Mononuclear cell (primary cell): ENCODE measurements around the gene SPRYD4. TPM values are rescaled to one million over a fixed set of nuclear protein-coding genes. Genes with fewer than 3 reads are reported as not detected.

ENCODE experiments used
- H3K27me3 ChIP-seq: 2 replicates; pipeline ENCODE4 v1.6.0; 2011; ENCODE audit warnings: low read length, control low read depth; ENCODE audit not compliant: insufficient read depth
- H3K4me1 ChIP-seq: 2 replicates; pipeline ENCODE4 v1.5.1; 2011; ENCODE audit warnings: mild to moderate bottlenecking, low read length, control low read depth; ENCODE audit not compliant: insufficient read depth
- H3K4me3 ChIP-seq: 2 replicates; pipeline ENCODE4 v1.5.1; 2011; ENCODE audit warnings: mild to moderate bottlenecking, low read length, moderate library complexity
- H3K9me3 ChIP-seq: 2 replicates; pipeline ENCODE4 v1.5.1; 2011; ENCODE audit warnings: low read depth, mild to moderate bottlenecking, control low read depth, low read length
- total RNA-seq: library from RNA; depleted of rRNA; stranded (reverse); fragments of >200 nt; gene quantifications from one replicate; pipeline ENCODE4 v1.2.3, GENCODE V29; 2012

The SPRYD4 gene
- total RNA-seq, 1 donor: 2.9 TPM

DNA sequence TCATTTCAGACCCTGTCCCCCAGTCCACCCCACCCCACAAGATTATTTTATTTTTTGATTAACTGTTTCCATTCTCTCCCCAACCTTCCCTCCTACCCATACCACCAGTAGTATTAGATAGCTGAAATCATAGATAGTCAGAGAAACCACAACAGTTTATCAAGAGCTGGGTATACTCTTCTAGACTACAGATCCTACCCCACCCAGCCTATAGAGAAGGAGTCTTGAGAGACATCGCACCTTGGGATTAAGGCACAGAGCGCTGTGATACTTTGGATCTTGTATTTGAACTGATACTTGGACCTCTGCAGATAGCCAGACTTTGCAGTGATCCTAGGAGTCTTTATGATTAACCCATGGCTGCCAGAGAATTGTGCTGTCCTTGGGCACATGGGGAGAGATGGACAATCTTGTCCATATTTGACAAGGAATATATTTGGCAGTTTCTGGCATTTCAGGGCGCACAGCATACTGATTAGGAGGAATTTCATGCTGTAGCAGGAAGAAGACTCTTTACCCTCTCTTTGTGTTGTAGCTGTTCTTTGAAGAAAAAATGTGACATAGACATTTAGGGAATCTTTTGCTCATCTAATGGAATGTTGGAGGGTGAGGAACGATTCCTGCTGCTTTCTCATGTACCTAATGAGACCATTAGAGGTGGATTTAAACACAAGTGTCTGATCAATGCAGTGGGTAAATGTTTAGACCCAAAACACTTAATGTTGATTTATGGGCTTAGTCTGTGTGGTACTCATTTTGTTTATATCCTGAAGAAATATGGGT lies 54.2 kb downstream of the SPRYD4 start:
- H3K4me1 ChIP-seq: peaks cover 43% of the 10 kb centered on the region
- no peaks in the 10 kb centered on the region for H3K9me3 ChIP-seq
- no peaks in the 10 kb centered on the region for H3K27me3 ChIP-seq
- peak overlapping the region; percentile 45 for H3K4me3 ChIP-seq

DNA sequence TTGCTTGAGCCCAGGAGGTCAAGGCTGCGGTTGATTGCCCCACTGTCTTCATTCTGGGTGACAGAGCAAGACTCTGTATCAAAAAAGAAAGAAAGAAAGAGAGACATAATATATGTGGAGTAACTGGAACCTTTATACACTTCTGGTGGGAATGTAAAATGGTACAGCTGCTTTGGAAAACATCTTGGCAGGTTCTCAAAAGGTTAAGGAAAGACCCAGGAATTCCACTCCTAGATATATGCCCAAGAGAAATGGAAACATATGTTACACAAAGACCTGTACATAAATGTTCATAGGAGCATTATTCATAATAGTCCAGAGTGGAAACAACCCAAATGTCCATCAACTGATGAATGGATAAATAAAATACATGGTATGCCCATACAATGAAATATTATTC lies 60.5 kb downstream of the SPRYD4 start:
- no peaks in the 10 kb centered on the region for H3K9me3 ChIP-seq
- no peaks in the 10 kb centered on the region for H3K27me3 ChIP-seq
- H3K4me1 ChIP-seq: no peaks in the 10 kb centered on the region
- no peak overlapping the region for H3K4me3 ChIP-seq

Other genes starting within 250 kb of the SPRYD4 start
- gene RNF41, start 246.7 kb upstream of the SPRYD4 start, total RNA-seq: 34.3 TPM
- gene NABP2, start 244.2 kb upstream of the SPRYD4 start, total RNA-seq: 8.9 TPM
- gene SLC39A5, start 238.5 kb upstream of the SPRYD4 start, total RNA-seq: not detected
- 8.4 TPM for gene ANKRD52, start 210.2 kb upstream of the SPRYD4 start, total RNA-seq
- 14.8 TPM for gene COQ10A, start 201.6 kb upstream of the SPRYD4 start, total RNA-seq
- gene CS, start 168.2 kb upstream of the SPRYD4 start, total RNA-seq: 148 TPM
- 22.6 TPM for gene CNPY2, start 152.6 kb upstream of the SPRYD4 start, total RNA-seq
- 39.8 TPM for gene PAN2, start 134.6 kb upstream of the SPRYD4 start, total RNA-seq
- gene IL23A, start 129.7 kb upstream of the SPRYD4 start, total RNA-seq: 23.5 TPM
- 95.2 TPM for gene STAT2, start 108.5 kb upstream of the SPRYD4 start, total RNA-seq
- not detected for gene APOF, start 105.7 kb upstream of the SPRYD4 start, total RNA-seq
- 1.3 TPM for gene TIMELESS, start 19.2 kb upstream of the SPRYD4 start, total RNA-seq
- not detected for gene MIP, start 13.9 kb upstream of the SPRYD4 start, total RNA-seq
- 1.2 TPM for gene GLS2, start 19.6 kb downstream of the SPRYD4 start, total RNA-seq
- gene RBMS2, start 53.2 kb downstream of the SPRYD4 start, total RNA-seq: 1.5 TPM
- gene BAZ2A, start 161.7 kb downstream of the SPRYD4 start, total RNA-seq: 156 TPM
- 253 TPM for gene ATP5F1B, start 177.4 kb downstream of the SPRYD4 start, total RNA-seq
- 78.4 TPM for gene PTGES3, start 219.7 kb downstream of the SPRYD4 start, total RNA-seq